ENCODE results near the gene RAB3GAP1. TPM values are rescaled to one million over a fixed set of nuclear protein-coding genes. Genes with fewer than 3 reads are reported as not detected.

The RAB3GAP1 gene
- polyA plus RNA-seq, 1 of the 3 experiments (the other 2 are of a cell fraction), result 10.9 TPM

GRCh38 chr2:135093670-135094330, 41.7 kb downstream of the RAB3GAP1 start:
- 100% methylated on average over 3 of the region's 3 CpGs for WGBS (ENCODE audit: low lambda C conversion rate)
- TF ChIP-seq RFX5 (IDR thresholded peaks at IDR 0.05; ENCODE audit: low read length), result no peak
- no peak for TF ChIP-seq FOXM1 (IDR thresholded peaks at IDR 0.05; ENCODE audit: low read depth)
- TF ChIP-seq EP300 (IDR thresholded peaks at IDR 0.05; ENCODE audit: borderline replicate concordance in 1 of 2, low read depth in 1 of 2, low read length in 1 of 2), result no peak
- TF ChIP-seq MEF2A (IDR thresholded peaks at IDR 0.05; ENCODE audit: borderline replicate concordance, low read depth), result no peak
- no peaks in the 10 kb centered on the region for H4K20me1 ChIP-seq (ENCODE audit: insufficient read depth)
- POLR2A ChIA-PET, result no interaction called here
- no peaks in the 10 kb centered on the region; a peak in 1 of 4 replicates for H3K4me1 ChIP-seq (ENCODE audit: control insufficient read depth in 1 of 2, insufficient read depth in 2 of 2, low read depth in 1 of 2, low read length in 1 of 2)
- no peaks in the 10 kb centered on the region for H3K9me3 ChIP-seq
- DNase-seq, result no peak
- no peak overlapping the region for H3K4me2 ChIP-seq
- H3K9ac ChIP-seq, result no peak overlapping the region
- H3K79me2 ChIP-seq (ENCODE audit: insufficient read depth), result peaks cover 46% of the 10 kb centered on the region
- no peak overlapping the region for H3K4me3 ChIP-seq (ENCODE audit: low read depth in 2 of 2, low read length in 1 of 2)
- no peaks in the 10 kb centered on the region for H3K27me3 ChIP-seq (ENCODE audit: insufficient read depth)
- no peak overlapping the region for H2AFZ ChIP-seq (ENCODE audit: low read depth)
- H3K36me3 ChIP-seq (replicated peaks in 1 of 2; ENCODE audit: control insufficient read depth in 1 of 2, insufficient read depth in 2 of 2, low read length in 1 of 2), result peaks cover 18 to 56% of the 10 kb centered on the region in 2 experiments
- CTCF ChIA-PET, result interaction anchor here (1.9 kb wide), 1 partner anchor 89 kb away, joined by 9 read pairs; no protein-coding TSS in a partner anchor
- H3F3A ChIP-seq (replicated peaks; ENCODE audit: insufficient read depth), result peaks cover 12% of the 10 kb centered on the region
- H3K27ac ChIP-seq (ENCODE audit: low read depth in 2 of 2, low read length in 1 of 2), result no peak overlapping the region
- no peaks in the 10 kb centered on the region for H3K9me2 ChIP-seq

- Histone ChIP-seq H3K27ac (ENCODE audit: low read depth in 2 of 2, low read length in 1 of 2) (no peak overlapping the region), H2AFZ (ENCODE audit: low read depth) (no peak overlapping the region), H3K27me3 (ENCODE audit: insufficient read depth) (no peaks in the 10 kb centered on the region), H3F3A (replicated peaks; ENCODE audit: insufficient read depth) (peaks cover 12% of the 10 kb centered on the region), H3K36me3 (replicated peaks in 1 of 2; ENCODE audit: control insufficient read depth in 1 of 2, insufficient read depth in 2 of 2, low read length in 1 of 2) (peaks cover 18 to 52% of the 10 kb centered on the region in 2 experiments), H3K4me2 (no peak overlapping the region), H4K20me1 (ENCODE audit: insufficient read depth) (no peaks in the 10 kb centered on the region), H3K4me3 (ENCODE audit: low read depth in 2 of 2, low read length in 1 of 2) (no peak overlapping the region), H3K9me2 (no peaks in the 10 kb centered on the region), H3K4me1 (ENCODE audit: control insufficient read depth in 1 of 2, insufficient read depth in 2 of 2, low read depth in 1 of 2, low read length in 1 of 2) (no peaks in the 10 kb centered on the region; a peak in 1 of 4 replicates), H3K79me2 (ENCODE audit: insufficient read depth) (peaks cover 42% of the 10 kb centered on the region), H3K9me3 (no peaks in the 10 kb centered on the region), H3K9ac (no peak overlapping the region)
- DNase-seq, result no peak
- ChIA-PET CTCF (interaction anchor here (1.2 to 1.9 kb wide), 2 partner anchors 53 to 90 kb away, joined by 3 to 9 read pairs; no protein-coding TSS in a partner anchor), POLR2A (no interaction called here)
- WGBS (ENCODE audit: low lambda C conversion rate), result 88% methylated on average over 2 of the region's 2 CpGs
- no peak for TF ChIP-seq MEF2A (IDR thresholded peaks at IDR 0.05; ENCODE audit: borderline replicate concordance, low read depth)
- TF ChIP-seq, protein P1, sequence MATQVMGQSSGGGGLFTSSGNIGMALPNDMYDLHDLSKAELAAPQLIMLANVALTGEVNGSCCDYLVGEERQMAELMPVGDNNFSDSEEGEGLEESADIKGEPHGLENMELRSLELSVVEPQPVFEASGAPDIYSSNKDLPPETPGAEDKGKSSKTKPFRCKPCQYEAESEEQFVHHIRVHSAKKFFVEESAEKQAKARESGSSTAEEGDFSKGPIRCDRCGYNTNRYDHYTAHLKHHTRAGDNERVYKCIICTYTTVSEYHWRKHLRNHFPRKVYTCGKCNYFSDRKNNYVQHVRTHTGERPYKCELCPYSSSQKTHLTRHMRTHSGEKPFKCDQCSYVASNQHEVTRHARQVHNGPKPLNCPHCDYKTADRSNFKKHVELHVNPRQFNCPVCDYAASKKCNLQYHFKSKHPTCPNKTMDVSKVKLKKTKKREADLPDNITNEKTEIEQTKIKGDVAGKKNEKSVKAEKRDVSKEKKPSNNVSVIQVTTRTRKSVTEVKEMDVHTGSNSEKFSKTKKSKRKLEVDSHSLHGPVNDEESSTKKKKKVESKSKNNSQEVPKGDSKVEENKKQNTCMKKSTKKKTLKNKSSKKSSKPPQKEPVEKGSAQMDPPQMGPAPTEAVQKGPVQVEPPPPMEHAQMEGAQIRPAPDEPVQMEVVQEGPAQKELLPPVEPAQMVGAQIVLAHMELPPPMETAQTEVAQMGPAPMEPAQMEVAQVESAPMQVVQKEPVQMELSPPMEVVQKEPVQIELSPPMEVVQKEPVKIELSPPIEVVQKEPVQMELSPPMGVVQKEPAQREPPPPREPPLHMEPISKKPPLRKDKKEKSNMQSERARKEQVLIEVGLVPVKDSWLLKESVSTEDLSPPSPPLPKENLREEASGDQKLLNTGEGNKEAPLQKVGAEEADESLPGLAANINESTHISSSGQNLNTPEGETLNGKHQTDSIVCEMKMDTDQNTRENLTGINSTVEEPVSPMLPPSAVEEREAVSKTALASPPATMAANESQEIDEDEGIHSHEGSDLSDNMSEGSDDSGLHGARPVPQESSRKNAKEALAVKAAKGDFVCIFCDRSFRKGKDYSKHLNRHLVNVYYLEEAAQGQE (IDR thresholded peaks at IDR 0.05; ENCODE audit: low read depth, low read length), result no peak
- no peak for TF ChIP-seq USF2 (IDR thresholded peaks at IDR 0.05; ENCODE audit: borderline replicate concordance, low read depth, low read length)
- TF ChIP-seq SMC3 (IDR thresholded peaks at IDR 0.05; ENCODE audit: low read depth, low read length), result no peak
- TF ChIP-seq, protein P2, sequence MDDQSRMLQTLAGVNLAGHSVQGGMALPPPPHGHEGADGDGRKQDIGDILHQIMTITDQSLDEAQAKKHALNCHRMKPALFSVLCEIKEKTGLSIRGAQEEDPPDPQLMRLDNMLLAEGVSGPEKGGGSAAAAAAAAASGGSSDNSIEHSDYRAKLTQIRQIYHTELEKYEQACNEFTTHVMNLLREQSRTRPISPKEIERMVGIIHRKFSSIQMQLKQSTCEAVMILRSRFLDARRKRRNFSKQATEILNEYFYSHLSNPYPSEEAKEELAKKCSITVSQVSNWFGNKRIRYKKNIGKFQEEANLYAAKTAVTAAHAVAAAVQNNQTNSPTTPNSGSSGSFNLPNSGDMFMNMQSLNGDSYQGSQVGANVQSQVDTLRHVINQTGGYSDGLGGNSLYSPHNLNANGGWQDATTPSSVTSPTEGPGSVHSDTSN (IDR thresholded peaks at IDR 0.05), result no peak
- no peak for TF ChIP-seq SIN3A (IDR thresholded peaks at IDR 0.05; ENCODE audit: borderline replicate concordance, low read depth, low read length)
- no peak for TF ChIP-seq NFIC (IDR thresholded peaks at IDR 0.05; ENCODE audit: borderline replicate concordance)
- no peak for TF ChIP-seq EZH2phosphoT487 (IDR thresholded peaks at IDR 0.05; ENCODE audit: borderline replicate concordance, low read depth)
- no peak for TF ChIP-seq TEAD4 (IDR thresholded peaks at IDR 0.05; ENCODE audit: borderline replicate concordance, insufficient read depth)
- no peak for TF ChIP-seq MXI1 (IDR thresholded peaks at IDR 0.05; ENCODE audit: low read depth, low read length)
- TF ChIP-seq, protein P3, sequence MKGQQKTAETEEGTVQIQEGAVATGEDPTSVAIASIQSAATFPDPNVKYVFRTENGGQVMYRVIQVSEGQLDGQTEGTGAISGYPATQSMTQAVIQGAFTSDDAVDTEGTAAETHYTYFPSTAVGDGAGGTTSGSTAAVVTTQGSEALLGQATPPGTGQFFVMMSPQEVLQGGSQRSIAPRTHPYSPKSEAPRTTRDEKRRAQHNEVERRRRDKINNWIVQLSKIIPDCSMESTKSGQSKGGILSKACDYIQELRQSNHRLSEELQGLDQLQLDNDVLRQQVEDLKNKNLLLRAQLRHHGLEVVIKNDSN (IDR thresholded peaks at IDR 0.05; ENCODE audit: borderline replicate concordance, low read depth), result no peak
- no peak for TF ChIP-seq RCOR1 (IDR thresholded peaks at IDR 0.05; ENCODE audit: low read length)
- no peak for TF ChIP-seq RXRA (IDR thresholded peaks at IDR 0.05; ENCODE audit: borderline replicate concordance, low read depth)
- no peak for TF ChIP-seq NRF1 (IDR thresholded peaks at IDR 0.05; ENCODE audit: low read depth, low read length)
- no peak for TF ChIP-seq GABPA (IDR thresholded peaks at IDR 0.05; ENCODE audit: low read depth)
- no peak for TF ChIP-seq ELF1 (IDR thresholded peaks at IDR 0.05)
These were observed 42.4 kb downstream of the RAB3GAP1 start for GRCh38 chr2:135094508-135094907.

All from SK-N-SH (cell line).